PC-9 (cell line): ENCODE measurements around the gene OBSL1.

Source experiments
- CTCF ChIP-seq: fragments of 200-600 bp; sonication (generic); conservative IDR thresholded peaks from 2 replicates; pipeline ENCODE4 v1.6.1; 2017; ENCODE audit warnings: mixed run types, antibody characterized with exemption, mild to moderate bottlenecking, moderate library complexity
- EZH2 ChIP-seq: fragments of 200-600 bp; sonication (generic); IDR thresholded peaks from 2 replicates; pipeline ENCODE4 v1.8.0; 2017; ENCODE audit warnings: antibody characterized with exemption, low read depth

DNA sequence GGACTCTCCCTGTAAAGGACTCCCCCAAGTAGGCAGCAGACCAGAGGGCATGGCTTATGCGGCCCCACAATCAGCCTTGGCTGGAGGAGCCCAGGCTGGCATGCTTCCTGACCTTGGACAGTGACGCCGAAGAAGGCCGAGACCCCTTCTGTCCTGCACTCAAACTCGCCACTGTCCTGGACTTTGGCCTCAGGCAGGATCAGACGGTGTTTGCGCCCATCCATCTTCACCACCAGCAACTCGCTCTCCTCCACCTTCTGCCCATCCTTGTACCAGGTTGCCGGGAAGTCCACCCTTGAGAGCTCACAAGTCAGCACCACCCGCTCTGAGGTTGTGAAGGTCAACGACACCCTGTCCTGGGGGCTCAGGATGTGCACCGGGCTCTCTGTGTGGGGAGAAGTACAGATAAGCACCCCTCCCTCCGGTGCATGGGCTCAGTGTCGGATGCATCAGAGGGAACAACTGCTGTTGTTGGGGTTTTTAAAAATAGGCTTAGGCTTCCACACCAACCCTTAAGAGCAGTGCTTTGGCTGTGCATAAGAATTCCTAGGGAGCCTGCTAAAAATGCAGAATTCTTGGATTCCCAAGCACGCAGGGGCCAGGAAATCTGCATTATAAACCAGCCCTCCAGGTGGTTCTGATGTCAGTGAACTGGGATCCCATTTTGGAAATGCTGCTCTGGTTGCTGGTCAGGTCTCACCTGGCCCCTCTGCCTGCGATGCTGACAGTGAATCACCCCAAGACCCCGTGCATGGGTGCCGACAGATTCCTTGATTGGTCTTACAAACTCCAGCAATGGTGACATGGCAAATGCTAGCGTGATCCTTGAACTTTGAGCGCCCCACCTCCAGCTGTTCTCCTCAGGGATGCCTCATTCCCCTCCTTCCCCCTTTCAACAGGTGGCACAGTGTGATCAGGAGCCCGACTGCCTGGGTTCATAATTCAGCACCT, 5.9 kb downstream of the OBSL1 start:
- TF ChIP-seq CTCF (no peak), EZH2 (no peak)
